ENCODE results near the gene IPO11.

The IPO11 gene

DNA sequence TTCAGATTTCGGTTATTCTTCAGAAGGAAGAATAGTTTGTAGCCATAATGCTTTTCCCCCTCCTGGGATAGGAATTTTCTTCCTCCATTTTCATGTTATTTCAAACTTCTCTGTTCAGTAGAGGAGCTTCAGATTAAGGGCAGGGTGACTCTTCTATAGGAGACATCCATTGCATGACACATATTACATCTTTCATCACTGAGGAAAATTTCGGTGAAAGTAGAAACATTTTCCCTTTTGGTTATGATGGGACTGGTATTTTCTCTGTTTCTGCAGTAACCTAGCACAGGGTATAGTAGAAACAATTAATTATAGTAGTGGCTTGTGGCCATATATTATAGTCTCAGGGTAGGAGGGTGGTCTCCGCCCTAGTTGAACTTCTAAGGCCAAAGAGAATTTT, 1.1 kb downstream of the IPO11 start:
- DNase-seq (ENCODE audit: low read depth): no peak
- H3K4me3 ChIP-seq (ENCODE audit: low read length): peak overlapping the region; percentile 89
- no peak for TF ChIP-seq CTCF (IDR thresholded peaks at IDR 0.05; ENCODE audit: insufficient read depth, low read depth, low read length, missing control alignments)

GRCh38 chr5:62418462-62419076, 6.0 kb downstream of the IPO11 start:
- no peak for DNase-seq (ENCODE audit: low read depth)
- H3K4me3 ChIP-seq (ENCODE audit: low read length): no peak overlapping the region
- TF ChIP-seq CTCF (IDR thresholded peaks at IDR 0.05; ENCODE audit: insufficient read depth, low read depth, low read length, missing control alignments): no peak

GRCh38 chr5:62419609-62420008, 7.0 kb downstream of the IPO11 start:
- DNase-seq (ENCODE audit: low read depth): no peak
- no peak overlapping the region for H3K4me3 ChIP-seq (ENCODE audit: low read length)
- TF ChIP-seq CTCF (IDR thresholded peaks at IDR 0.05; ENCODE audit: insufficient read depth, low read depth, low read length, missing control alignments): no peak

- DNase-seq (ENCODE audit: low read depth): no peak
- H3K4me3 ChIP-seq (ENCODE audit: low read length): no peak overlapping the region
- no peak for TF ChIP-seq CTCF (IDR thresholded peaks at IDR 0.05; ENCODE audit: insufficient read depth, low read depth, low read length, missing control alignments)
These were observed 8.9 kb downstream of the IPO11 start for GRCh38 chr5:62421414-62421813.

- no peak for TF ChIP-seq CTCF (IDR thresholded peaks at IDR 0.05; ENCODE audit: insufficient read depth, low read depth, low read length, missing control alignments)
- no peak for DNase-seq (ENCODE audit: low read depth)
- no peak overlapping the region for H3K4me3 ChIP-seq (ENCODE audit: low read length)
These were observed 12.2 kb downstream of the IPO11 start for GRCh38 chr5:62424763-62425162.

GRCh38 chr5:62431735-62432620, 19.4 kb downstream of the IPO11 start:
- DNase-seq (ENCODE audit: low read depth): no peak
- TF ChIP-seq CTCF (IDR thresholded peaks at IDR 0.05; ENCODE audit: insufficient read depth, low read depth, low read length, missing control alignments): no peak
- no peak overlapping the region for H3K4me3 ChIP-seq (ENCODE audit: low read length)

All from epithelial cell of esophagus (primary cell).